GM03348 (cell line): ENCODE measurements around the gene SLC66A1.

Source experiments
- DNase-seq: peaks from one replicate; pipeline ENCODE4 v3.0.0; 2012; ENCODE audit warnings: low spot score

The SLC66A1 gene

DNA sequence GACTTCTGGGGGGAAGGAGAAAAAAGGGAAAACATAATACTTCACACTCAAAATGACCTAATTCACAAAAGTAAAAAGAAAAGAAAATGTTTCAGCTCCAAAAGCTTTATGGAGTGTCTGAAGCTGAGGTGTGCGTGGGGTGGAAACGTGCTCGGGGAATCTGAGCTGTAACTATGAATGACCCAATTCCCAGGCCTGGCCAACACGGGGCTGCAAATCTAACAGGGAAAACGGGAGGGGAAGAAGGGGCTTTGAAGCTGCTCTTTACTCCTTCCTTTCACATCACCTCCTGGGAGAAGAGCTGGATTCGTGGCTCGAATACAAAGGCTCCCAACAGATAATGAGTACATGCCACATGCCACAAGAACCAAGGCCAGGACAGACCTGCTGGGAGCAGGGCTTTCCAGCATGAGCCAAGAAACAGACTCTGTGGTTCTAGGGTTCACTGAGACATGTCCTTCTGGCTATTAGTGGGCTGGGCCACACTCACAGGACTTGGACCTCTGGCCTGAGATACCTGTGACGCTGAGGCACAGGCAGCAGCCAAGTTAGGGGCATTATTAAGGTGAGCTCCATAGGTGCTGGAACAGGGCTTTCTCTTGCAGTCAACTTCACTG, 51.5 kb downstream of the SLC66A1 start:
- no peak for DNase-seq

DNA sequence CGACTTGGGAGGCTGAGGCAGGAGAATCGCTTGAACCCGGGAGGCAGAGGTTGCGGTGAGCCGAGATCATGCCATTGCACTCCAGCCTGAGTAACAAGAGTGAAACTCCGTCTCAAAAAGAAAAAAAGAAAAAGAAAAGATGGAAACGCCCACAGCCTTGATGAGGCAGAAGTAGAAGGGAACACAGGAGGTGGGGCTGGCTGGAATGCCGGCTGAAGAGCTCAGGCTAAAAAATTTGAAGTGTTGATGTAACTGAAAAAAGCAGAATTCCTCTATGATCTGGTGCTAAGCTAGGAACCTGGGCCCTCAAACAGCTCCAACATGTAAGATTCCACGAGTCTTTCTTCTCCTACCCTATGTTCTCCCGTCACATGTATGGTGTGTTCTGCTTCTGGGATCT, 53.6 kb downstream of the SLC66A1 start:
- peak; percentile 75 for DNase-seq

DNA sequence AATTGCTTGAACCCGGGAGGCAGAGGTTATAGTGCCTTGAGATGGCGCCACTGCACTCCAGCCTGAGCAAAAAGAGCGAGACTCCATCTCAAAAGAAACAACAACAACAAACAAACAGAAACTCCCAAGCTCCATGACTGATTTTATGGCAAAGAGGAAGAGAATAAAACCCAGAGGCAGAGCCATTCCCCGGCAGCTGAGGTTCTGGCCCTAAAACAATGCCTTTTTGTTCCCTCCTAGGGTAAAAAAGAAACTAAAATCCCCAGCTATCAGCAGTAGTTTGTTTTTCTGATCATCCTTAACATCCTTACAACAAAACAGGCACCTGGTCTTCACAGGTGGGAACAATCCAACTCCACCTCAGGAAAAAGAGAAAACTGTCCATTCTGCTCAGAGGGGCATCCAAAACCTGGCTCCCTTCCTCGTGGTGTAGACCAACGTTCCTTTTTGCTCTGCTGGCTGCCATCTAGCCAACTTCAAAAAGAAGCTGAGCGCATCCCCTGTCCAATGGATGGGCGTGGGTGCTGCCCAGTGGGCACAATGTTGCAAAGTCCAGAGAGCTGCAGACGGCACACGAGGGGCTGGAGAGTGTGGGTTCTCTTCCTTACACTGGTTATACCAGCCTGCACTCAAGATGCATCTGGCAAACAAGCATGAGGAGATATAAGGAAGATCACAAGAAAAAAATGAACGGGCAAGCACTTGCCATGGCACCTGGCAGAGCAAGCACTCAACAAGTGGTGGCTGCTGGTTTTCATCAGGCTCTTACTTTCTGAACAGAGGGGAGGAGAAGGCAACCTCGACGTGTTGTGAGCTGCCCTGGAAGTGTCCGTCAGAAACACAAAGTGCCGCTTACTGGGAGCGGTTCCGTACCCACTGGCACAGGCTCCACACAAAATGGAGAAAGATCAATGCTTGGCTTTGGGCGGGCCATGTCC, 54.7 kb downstream of the SLC66A1 start:
- no peak for DNase-seq

DNA sequence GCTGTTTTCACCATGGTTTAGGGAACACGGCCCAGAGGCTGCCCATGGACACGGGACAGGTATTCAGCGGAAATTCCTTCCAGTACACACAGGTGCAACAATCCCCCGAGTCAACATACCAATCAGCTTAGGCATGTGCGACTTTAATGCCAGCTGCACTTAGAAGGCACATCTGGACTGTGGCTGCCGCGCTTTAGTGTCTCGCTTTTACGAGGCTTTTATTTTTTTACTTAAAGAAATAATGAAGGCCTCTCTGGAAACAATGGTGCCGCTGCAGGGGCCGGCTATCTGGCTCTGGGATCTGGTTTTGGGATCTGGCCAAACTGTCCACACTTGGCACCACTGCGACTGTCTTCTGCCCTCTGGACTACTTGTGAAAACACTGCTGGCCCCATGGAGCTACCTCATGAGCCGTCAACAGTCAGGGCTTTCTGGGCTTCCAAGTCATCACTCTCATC, 55.5 kb downstream of the SLC66A1 start:
- DNase-seq = no peak

DNA sequence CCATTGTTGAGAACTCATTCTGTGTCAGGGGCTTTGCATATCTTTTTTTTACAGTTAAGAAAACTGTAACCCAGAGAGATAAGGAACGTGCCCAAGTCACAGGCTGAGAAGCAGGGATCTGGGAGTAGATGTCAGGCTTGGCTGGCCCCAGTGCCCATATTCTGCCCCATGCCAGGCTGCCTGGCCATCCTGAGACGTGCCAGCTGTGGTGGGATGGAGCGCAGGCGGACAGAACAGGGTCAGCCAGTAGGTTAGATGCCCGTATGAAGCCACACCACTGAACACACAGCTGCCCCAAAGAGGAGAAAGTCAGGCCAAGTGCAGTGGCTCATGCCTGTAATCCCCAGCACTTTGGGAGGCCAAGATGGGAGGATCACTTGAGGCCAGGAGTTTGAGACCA, 55.9 kb downstream of the SLC66A1 start:
- DNase-seq = no peak

DNA sequence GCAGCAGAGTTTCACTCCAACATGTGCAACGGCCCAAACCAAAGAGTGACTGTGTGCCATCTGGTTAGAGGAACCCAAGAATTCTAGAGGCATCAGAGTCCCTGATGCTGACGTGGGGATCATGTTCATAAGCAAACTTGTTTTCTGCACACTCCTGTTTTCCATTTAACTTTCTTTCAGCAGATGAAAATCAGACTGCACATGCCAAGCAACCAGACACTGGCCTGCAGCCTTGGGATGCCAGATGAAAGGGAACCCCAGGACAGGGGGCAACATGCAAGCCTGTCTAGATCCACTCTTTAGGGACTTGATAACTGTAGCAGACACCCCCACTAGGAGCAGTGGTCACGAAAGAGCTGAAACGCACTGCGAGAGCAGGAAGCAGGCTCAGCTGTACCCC, 56.8 kb downstream of the SLC66A1 start:
- no peak for DNase-seq

DNA sequence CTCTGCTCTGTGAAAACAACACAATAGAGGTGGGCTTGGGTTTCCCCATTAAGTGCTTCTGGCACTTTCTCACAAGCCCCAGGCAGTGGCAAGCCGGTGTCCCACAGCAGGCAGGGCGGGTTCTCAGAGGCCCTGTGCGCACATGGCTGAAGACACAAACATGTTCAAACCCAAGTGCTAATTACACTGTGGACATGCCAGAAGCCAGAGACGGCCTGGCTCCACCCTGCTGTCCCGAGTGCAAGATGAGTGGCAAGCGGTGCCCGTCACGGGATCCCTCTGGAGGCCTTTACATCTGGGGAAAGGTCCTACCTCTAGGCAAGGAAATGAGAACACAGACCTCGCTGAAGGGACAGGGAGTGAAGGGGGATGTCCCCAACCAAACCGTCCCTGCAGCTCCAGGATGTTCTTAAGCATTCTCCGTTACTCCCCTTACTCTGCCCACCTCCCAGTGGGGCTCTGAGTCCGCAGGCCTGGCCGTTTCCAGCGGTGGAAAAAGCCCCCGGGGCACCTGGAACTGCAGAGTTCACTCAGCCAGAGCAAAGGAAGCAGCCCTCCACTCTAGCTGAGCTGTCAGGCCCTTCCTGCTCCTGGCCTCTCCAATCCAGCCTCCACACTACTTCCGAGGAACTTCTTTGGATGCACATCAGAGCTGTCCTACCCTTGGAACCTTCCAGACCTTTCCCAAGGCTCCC, 57.4 kb downstream of the SLC66A1 start:
- no peak for DNase-seq

DNA sequence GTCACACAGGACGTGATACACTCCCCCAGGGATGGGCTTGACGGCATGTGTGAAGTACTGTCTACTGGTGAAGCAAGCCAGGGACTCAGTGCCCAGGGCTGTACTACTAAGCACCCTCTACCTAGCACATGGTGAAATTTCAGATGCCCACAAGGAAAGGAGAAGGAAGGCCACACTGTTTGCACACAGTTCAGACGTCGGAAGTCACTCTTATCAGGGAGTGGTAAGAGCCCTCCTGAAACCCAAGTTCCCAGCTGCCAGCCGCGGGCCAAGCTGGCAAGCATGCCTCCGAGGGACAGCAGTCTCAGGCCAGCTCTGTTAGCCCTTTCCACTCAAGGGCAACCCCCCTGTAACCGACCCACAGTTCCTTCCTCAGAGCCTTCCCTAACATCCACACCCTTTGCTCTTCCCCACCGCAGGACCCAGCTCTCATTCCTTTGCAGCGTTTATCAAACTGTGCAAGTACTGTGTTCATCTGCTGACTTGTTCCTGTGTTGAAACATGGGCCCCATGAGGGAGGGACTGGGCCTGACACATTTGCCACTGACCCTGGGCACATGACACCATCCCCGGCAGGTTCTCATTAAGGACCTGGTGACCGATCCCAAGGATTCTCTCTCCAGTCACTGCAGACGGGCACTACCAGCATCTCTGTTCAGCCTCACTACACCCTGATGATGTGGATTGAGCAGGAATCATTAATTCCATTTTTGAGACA, 58.5 kb downstream of the SLC66A1 start:
- DNase-seq = no peak

DNA sequence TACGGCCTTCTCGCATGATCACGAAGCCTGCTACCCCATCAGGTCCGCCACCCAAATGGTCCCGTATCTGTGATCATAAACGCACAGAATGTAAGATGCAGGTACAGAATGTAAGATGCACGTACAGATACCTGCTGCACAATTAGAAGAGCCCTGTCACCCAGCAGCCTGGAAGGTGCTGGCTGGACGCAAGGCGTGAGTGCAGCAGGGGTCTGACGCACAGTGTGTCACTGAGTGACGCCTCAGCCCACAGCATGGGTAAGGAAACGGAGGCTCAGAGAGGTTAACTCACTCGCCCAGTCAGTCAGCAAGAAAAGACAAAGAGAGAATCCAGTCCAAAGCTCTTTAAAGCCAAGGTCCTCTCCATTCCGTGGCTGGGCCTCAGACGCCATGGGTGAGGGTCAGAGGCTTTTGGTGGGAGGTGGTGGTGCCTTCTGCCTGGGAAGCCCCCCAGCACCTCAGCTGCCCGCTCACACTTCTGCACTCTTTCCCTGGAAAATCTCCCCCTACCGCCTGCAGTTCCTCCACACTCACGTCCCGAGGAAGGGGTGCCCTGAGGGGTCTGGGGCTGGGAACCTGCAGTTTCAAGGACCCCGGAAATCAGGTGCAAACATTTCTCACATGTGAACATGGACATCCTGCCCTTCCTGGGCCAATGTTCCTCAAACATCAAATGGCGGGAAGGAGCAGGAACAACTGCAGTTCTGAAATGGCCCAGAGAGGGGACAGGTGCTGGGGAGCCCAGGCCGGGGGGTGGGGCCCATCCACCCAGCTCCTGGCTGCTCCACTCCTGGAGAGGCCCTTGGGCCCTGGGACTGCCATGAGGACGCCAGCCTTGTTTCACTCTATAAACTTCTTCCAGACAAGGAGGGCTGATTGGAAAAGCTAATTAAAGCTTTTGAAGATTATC, 59.4 kb downstream of the SLC66A1 start:
- DNase-seq = no peak

DNA sequence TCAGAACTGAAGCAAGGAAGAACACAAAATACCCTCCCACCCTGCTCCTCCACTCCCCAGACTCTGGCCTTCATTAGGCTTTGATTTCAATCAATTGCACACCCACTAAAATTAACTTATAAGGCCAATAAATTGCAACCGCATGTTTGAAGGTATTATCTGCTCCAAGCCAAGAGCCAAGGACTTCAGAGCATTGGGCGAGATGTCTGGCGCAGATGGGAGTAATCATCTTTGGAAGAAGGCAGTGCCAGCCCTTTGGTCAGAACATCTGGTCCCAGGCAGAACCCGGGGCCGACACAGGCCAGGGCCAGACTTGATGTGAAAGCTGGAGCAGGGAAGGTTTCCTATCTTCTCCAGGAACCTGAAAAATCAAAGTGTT, 60.0 kb downstream of the SLC66A1 start:
- DNase-seq = peak; percentile 65

DNA sequence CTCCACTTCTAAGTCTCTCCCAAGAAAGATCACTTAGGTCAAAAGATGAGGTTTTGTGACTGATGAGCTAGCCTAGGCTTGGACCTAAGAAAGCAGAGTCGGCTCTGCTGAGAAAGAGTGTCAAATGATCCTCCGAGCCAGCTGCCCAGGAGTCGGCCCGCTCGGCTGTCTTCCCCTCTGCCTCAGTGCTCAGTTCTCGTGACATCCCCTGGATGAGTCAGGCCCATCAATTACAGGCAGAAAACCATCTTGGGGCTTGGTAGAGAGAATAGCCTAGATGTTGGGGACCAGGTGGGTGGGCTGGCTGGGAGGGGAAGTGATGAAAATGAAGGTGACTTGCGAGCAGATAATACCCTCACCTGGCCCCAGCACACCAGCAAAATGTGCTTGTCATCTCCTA, 60.5 kb downstream of the SLC66A1 start:
- DNase-seq = peak; percentile 80

DNA sequence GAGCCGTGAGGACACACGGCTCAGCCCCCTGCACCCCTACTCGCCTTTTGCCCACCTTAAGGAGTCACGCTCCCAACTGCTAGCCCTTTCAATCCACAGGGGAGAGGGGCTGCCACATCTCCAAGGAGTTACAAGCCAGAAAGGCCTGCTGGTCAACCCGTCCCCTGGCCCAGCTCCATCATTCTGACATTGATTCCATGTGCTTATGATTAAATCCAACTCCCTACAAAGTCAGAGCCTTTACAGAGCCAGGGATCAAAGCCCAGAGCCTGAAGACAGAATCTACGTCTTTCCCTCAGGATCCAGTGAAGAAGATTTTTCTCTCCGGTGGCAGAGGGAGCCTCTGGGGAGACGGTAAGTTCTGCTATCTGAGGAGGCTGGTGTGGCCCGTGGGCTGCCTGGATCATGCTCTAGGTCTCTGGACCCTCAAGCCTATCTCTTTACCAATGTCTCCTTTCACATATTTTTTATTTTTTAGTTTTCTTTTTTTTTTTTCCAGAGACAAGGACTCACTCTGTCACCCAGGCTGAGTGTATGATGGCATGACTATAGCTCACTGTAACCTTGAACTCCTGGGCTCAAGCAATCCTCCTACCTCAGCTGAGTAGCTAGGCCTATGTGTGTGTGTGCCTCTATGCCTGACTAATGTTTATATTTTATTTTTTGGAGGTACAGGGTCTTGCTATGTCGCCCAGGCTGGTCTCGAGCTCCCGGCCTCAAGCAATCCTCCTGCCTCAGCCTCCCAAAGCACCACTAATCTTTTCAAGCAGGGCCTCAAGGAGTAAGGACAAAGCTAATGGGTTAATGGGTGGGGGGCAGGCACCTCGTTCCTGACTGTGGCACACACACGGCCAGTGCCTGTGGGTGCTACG, 61.3 kb downstream of the SLC66A1 start:
- peak; percentile 74 for DNase-seq

DNA sequence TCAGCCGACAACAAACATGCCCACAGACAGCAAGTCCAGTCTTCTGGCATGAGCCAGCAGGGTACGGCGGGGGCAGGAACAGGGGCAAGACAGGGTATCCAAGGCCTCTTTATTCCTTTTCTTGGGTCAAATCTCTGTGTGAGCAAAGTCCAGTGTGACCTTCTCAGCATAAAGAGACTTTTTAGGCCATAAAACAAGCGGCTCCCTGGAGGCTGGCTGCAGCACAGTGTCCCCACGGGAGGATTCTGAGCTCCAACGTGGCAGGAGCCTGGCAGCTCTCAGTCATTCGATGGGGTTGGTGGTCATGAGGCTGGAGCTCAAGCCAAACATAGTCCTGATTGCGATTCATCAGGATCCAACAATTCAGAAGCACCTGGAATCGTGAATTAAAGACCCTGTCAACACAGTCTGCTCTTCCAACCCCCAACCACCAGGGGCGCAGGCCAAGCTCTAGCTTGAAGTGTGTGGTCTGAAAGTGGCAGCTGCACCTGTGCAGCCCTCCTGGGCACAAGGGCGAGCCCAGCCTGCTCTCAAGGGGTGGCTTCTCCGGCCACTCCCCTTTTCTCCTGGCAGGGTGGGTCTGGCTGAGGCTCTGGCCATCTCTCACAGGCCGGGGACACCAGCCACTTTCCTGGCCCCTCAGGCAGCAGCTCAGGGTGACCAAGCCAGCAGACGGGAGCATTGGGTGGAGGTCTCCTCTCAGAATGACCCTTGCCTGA, 62.1 kb downstream of the SLC66A1 start:
- no peak for DNase-seq

DNA sequence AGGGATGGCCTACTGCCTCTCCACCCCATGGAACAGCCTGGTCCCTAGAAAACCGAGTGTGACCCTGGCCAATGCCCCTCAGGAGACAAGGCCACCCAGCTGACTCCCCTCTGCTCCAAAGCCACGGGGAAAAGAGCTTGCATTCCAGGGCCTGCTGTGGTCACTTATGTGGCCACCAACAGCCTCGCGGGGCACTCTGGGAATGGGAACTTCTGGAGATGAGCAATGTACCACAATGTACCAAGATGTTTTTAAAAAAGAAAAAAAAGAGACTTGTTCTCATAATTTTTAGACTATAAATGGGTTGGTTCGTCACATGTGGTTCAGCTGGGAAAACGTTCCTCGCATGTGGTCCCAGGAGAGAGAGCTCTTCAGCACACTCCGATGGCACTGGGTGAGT, 62.8 kb downstream of the SLC66A1 start:
- no peak for DNase-seq

DNA sequence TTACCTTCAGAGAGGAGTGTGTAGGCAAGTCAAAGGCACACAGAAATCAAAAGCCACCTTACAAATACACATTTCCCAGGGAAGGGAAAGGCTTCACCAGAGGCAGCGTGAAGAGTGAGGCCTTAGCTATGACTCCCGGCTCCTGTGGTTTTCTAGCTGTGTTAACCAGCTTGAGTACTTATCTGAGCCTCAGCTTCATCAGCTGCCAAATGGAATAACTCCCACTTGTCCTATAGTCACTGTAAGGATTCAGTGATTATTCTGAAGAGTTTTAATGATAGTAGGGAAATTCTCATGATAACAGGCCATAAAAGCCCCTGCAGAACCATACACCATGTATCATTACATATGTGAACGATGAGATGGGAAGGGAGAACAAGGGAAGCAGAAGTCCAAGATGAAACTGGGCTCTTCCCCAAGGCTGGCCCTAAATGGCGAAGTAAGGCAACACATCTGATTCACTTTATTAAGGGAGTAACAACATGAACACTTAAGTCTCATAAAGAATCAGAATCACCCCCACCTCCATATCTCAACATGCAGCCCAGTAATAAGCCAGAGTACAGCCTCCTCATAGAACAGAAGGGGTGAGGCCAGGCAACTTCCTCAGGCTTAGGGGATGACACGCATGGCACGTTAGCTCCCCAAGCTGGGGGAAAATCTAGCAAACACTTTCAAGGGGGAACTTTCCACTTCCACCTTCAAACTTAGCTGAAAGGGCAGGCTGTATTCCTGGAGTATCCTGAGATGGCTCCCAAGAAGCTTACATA, 63.7 kb downstream of the SLC66A1 start:
- DNase-seq = no peak

DNA sequence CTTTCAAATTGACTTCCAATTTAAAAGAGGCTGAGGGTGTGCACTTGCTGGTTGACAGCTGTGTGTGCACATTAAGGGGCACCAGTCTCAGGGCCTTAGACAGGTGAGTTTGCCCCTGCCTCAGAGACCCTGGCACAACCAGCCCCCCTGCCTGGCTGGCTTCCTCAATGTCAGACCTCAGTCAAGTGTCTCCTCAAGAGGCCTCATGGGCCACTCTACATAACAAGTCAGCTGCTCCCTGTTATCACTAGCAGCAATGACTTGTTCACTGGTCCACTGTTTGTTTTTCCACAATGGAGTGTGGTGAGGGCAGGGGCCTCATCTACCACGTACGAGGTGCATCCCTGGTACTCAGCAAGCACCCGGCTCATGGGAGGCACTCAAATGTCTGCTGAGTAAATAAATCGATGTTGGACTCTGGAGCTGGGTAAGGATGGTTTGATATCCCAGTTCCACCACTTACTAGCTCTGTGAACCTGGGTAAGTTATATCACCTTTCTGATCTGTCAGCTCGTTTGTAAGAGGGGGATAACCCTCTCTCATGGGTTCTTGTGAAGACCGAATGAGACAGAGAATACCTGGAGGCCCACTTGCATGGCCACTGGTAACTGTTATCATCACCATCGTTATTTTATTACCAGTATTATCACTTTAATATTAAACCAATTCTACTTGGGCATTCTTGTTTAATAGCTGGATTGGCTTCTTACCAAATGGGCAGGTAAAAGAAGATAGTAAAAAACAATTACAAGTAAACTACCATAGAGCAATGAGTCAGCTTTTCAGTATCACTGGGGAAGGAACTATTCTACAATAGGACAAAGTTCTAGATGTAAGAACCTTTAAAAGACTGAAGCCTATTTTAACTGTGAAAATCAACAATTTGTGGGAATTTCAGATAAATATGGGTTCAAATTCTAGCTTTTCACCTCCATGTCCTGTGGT, 64.6 kb downstream of the SLC66A1 start:
- no peak for DNase-seq
